Sigmoid colon (tissue), 7 donors: ENCODE measurements around the gene MITF. TPM values are rescaled to one million over a fixed set of nuclear protein-coding genes. Genes with fewer than 3 reads are reported as not detected.

Experiments
- DNase-seq: peaks from one replicate; pipeline ENCODE4 v3.0.0-alpha.2; 2019
- H3K27ac ChIP-seq, 4 donors: fragments of 200-600 bp; sonication (generic); one replicate each; pipeline ENCODE4 v1.5.1; 2016 to 2019; ENCODE audit warnings: mild to moderate bottlenecking in 1 of 4
- H3K27me3 ChIP-seq, 3 donors: fragments of 200-600 bp; sonication (generic); one replicate each; pipeline ENCODE4 v1.5.1; 2019; ENCODE audit warnings: mild to moderate bottlenecking in 1 of 3
- H3K36me3 ChIP-seq, 4 donors: fragments of 200-600 bp; sonication (generic); one replicate each; pipeline ENCODE4 v1.5.1; 2016 to 2019
- H3K4me1 ChIP-seq, 4 donors: fragments of 200-600 bp; sonication (generic); one replicate each; pipeline ENCODE4 v1.5.1; 2017 to 2019
- H3K4me3 ChIP-seq, 4 donors: fragments of 200-600 bp; sonication (generic); one replicate each; pipeline ENCODE4 v1.5.1; 2017 to 2019; ENCODE audit warnings: mild to moderate bottlenecking in 2 of 4, moderate library complexity in 1 of 4
- H3K9me3 ChIP-seq, 4 donors: fragments of 200-600 bp in 3 of 4; sonication (generic) in 3 of 4; one replicate each; pipeline versions ENCODE4 v1.5.1 to v1.6.1; 2013 to 2019
- EP300 ChIP-seq, 4 donors: sonication (generic); formaldehyde crosslinking; IDR thresholded peaks; one replicate each; pipeline ENCODE4 v1.6.1; 2017; ENCODE audit warnings: antibody characterized with exemption in 4 of 4
- POLR2A ChIP-seq, 2 donors: fragments of 450-650 bp; IDR thresholded peaks; one replicate each; pipeline ENCODE4 v1.6.1; 2016; ENCODE audit warnings: antibody characterized with exemption in 2 of 2, mild to moderate bottlenecking in 2 of 2, moderate library complexity in 2 of 2
- POLR2AphosphoS5 ChIP-seq, 4 donors: sonication (generic); formaldehyde crosslinking; IDR thresholded peaks; one replicate each; pipeline ENCODE4 v1.6.1; 2017; ENCODE audit warnings: antibody characterized with exemption in 4 of 4
- WGBS, 2 donors: extraction: QIAGEN DNeasy Blood & Tissue Kit; methylation state at CpG; one replicate each; pipeline ENCODE4 v1.1.7; 2013; 5-methylcytosine and 5-hydroxymethylcytosine counted together
- intact Hi-C: fragments of 100-400 bp; cut with DNase I; formaldehyde crosslinking; loops from one replicate; pipeline ENCODE4 v1.15.1; 2023
- polyA plus RNA-seq, 3 donors: library from polyadenylated mRNA; stranded (reverse); fragments of 200-250 nt; gene quantifications; one replicate each; pipeline ENCODE4 v1.2.3, GENCODE V29; 2013
- small RNA-seq, 3 donors: library from RNA; depleted of rRNA; stranded (forward); fragments of <200 nt; gene quantifications; one replicate each; pipeline ENCODE3, GENCODE V24; 2016
- total RNA-seq, 4 donors: library from RNA; depleted of rRNA; stranded (reverse); fragments of >200 nt; gene quantifications; one replicate each; pipeline ENCODE4 v1.1.0, GENCODE V29; 2016
- TF ChIP-seq, protein P1 (sequence below), 4 experiments: fragments of 450-650 bp in 3 of 4; fragments of 200-600 bp in 1 of 4; IDR thresholded peaks; one replicate each; pipeline ENCODE4 v1.5.1; 2016 to 2019; ENCODE audit warnings: antibody characterized with exemption in 4 of 4, mild to moderate bottlenecking in 3 of 4, moderate library complexity in 2 of 4
- donor health status: healthy with polysubstance abuse.
- donor health status: Bipolar disorder and iron deficiency.
- donor health status: healthy.

Gene MITF
- total and polyA plus RNA-seq, 7 donors = 2.1 to 73.2 (median 65.4) TPM

DNA sequence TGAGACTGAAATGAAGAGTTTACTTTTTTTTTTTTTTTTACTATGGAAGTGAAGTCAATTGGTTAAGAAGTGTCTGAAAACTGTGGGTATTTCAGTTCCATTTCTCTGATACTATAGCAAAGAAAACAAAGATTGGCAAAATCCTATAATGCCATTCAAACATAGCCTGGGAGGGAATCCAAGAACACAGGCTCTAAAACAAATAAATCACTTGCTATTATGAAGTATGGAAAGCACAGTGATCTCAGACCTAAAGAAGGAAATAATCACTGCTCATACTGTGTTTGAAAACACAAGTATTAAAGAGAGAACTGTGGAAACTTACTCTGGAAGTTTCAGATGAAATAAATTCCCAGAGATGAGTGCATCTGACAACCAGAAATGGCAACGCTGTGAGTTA, 272.3 kb downstream of the MITF start:
- Histone ChIP-seq H3K4me3 (no peak overlapping the region), H3K9me3 (no peaks in the 10 kb centered on the region), H3K4me1 (peaks cover 0 to 7% (median 7%) of the 10 kb centered on the region in 4 donors), H3K27me3 (no peaks in the 10 kb centered on the region), H3K27ac (peak overlapping the region in 2 of 4 donors; percentile 23 to 60), H3K36me3 (no peaks in the 10 kb centered on the region)
- 68 to 83% methylated on average over 1 of the region's 1 CpG for WGBS, 2 donors
- DNase-seq = no peak
- TF ChIP-seq EP300 (IDR thresholded peaks at IDR 0.05) (no peak), POLR2A (IDR thresholded peaks at IDR 0.05) (no peak), POLR2AphosphoS5 (IDR thresholded peaks at IDR 0.05) (no peak)
- TF ChIP-seq, protein P1, sequence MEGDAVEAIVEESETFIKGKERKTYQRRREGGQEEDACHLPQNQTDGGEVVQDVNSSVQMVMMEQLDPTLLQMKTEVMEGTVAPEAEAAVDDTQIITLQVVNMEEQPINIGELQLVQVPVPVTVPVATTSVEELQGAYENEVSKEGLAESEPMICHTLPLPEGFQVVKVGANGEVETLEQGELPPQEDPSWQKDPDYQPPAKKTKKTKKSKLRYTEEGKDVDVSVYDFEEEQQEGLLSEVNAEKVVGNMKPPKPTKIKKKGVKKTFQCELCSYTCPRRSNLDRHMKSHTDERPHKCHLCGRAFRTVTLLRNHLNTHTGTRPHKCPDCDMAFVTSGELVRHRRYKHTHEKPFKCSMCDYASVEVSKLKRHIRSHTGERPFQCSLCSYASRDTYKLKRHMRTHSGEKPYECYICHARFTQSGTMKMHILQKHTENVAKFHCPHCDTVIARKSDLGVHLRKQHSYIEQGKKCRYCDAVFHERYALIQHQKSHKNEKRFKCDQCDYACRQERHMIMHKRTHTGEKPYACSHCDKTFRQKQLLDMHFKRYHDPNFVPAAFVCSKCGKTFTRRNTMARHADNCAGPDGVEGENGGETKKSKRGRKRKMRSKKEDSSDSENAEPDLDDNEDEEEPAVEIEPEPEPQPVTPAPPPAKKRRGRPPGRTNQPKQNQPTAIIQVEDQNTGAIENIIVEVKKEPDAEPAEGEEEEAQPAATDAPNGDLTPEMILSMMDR (IDR thresholded peaks at IDR 0.05) = no peak
- intact Hi-C loops = no loop called here

Small RNAs within 50 kb of the gene (small RNA-seq; reads per million reads assigned to genes)
- 0 reads per million in 3 donors for gene RN7SL418P
